Measurements from ENCODE around the gene SDF4.

Gene SDF4

DNA sequence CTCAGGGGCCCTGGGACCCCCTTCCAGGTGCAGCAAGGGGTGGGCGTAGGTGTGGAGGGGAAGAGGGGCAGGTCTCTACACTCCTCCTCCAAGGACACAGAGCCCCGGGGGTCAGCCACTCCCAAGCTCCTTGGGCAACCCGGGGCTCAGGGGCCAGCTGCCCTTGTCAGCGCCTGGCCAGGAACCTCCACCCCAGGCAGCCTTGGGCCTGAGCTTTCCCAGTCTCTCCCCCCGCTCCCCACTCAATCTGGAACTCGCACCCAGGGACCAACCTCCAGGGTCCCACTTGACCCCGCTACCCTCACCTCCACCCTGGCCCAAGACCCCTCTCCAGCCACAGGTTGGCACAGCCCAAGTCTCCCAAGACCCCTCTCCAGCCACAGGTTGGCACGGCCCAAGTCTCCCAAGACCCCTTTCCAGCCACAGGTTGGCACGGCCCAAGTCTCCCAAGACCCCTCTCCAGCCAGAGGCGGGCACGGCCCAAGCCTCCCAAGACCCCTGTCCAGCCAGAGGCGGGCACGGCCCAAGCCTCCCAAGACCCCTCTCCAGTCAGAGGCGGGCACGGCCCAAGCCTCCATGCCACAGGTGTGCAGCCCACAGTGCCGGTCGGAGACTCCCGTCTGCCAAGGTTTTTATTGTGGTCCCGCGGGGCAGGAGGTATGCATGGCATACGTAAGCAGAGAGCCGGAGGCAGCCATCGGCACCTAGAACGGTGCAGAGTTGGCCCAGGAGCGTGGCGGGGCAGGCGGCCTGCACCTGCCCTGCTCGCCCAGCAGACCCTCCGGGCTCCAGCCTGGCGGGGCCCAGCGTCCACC lies 20.9 kb downstream of the SDF4 start:
- H3K9me3 ChIP-seq (ENCODE audit: insufficient read depth, low read length): no peaks in the 10 kb centered on the region
- TF ChIP-seq, protein P1, sequence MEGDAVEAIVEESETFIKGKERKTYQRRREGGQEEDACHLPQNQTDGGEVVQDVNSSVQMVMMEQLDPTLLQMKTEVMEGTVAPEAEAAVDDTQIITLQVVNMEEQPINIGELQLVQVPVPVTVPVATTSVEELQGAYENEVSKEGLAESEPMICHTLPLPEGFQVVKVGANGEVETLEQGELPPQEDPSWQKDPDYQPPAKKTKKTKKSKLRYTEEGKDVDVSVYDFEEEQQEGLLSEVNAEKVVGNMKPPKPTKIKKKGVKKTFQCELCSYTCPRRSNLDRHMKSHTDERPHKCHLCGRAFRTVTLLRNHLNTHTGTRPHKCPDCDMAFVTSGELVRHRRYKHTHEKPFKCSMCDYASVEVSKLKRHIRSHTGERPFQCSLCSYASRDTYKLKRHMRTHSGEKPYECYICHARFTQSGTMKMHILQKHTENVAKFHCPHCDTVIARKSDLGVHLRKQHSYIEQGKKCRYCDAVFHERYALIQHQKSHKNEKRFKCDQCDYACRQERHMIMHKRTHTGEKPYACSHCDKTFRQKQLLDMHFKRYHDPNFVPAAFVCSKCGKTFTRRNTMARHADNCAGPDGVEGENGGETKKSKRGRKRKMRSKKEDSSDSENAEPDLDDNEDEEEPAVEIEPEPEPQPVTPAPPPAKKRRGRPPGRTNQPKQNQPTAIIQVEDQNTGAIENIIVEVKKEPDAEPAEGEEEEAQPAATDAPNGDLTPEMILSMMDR (IDR thresholded peaks at IDR 0.05; ENCODE audit: low read depth, low read length): no peak
- no peak for TF ChIP-seq EZH2phosphoT487 (IDR thresholded peaks at IDR 0.05; ENCODE audit: low read depth)
- peaks cover 22% of the 10 kb centered on the region for H3K27me3 ChIP-seq (ENCODE audit: low read depth, low read length)
- no peak overlapping the region for H3K4me2 ChIP-seq (ENCODE audit: low read length)
- H3K27ac ChIP-seq (ENCODE audit: low read length): no peak overlapping the region
- H3K9ac ChIP-seq (ENCODE audit: low read length): no peak overlapping the region
- H3K36me3 ChIP-seq (replicated peaks; ENCODE audit: low read depth, low read length): no peaks in the 10 kb centered on the region
- H3K79me2 ChIP-seq (ENCODE audit: low read length): no peaks in the 10 kb centered on the region
- H3K4me1 ChIP-seq (ENCODE audit: low read length): peaks cover 29% of the 10 kb centered on the region
- H2AFZ ChIP-seq (ENCODE audit: low read depth, low read length): no peak overlapping the region
- no peak overlapping the region for H3K4me3 ChIP-seq (ENCODE audit: low read length)
- H4K20me1 ChIP-seq (ENCODE audit: insufficient read depth, low read length): no peaks in the 10 kb centered on the region

- no peak overlapping the region for H3K9ac ChIP-seq (ENCODE audit: low read length)
- H3K27me3 ChIP-seq (ENCODE audit: low read depth, low read length): peaks cover 25% of the 10 kb centered on the region
- no peak overlapping the region for H2AFZ ChIP-seq (ENCODE audit: low read depth, low read length)
- H3K79me2 ChIP-seq (ENCODE audit: low read length): no peaks in the 10 kb centered on the region
- no peaks in the 10 kb centered on the region for H4K20me1 ChIP-seq (ENCODE audit: insufficient read depth, low read length)
- H3K9me3 ChIP-seq (ENCODE audit: insufficient read depth, low read length): no peaks in the 10 kb centered on the region
- H3K27ac ChIP-seq (ENCODE audit: low read length): no peak overlapping the region
- no peaks in the 10 kb centered on the region for H3K36me3 ChIP-seq (replicated peaks; ENCODE audit: low read depth, low read length)
- no peak overlapping the region for H3K4me3 ChIP-seq (ENCODE audit: low read length)
- TF ChIP-seq, protein P1 (IDR thresholded peaks at IDR 0.05; ENCODE audit: low read depth, low read length): no peak
- no peak for TF ChIP-seq EZH2phosphoT487 (IDR thresholded peaks at IDR 0.05; ENCODE audit: low read depth)
- peaks cover 13% of the 10 kb centered on the region for H3K4me1 ChIP-seq (ENCODE audit: low read length)
- 0 out of 2 replicates have a peak overlapping the region, but pooled peaks have one; percentile 14 for H3K4me2 ChIP-seq (ENCODE audit: low read length)
Measured at GRCh38 chr1:1208713-1209433, 22.9 kb downstream of the SDF4 start.

DNA sequence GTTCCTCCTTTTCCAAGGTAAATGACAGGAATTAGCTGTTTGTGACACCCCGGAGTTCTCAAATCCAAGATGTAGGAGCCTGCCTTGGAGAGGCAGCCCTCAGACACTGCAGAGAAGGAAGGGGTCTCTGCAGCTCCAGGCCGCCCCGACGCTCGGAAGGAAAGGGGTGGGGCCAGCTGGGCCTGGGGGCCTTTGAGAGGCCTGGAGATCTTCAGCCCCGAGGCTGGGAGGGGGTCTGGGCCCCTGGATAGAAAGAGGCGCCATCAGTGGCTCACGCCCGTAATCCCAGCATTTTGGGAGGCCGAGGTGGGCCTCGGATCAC lies 24.3 kb downstream of the SDF4 start:
- H3K27ac ChIP-seq (ENCODE audit: low read length): no peak overlapping the region
- H4K20me1 ChIP-seq (ENCODE audit: insufficient read depth, low read length): no peaks in the 10 kb centered on the region
- H3K79me2 ChIP-seq (ENCODE audit: low read length): no peaks in the 10 kb centered on the region
- no peaks in the 10 kb centered on the region for H3K9me3 ChIP-seq (ENCODE audit: insufficient read depth, low read length)
- no peak overlapping the region for H3K4me2 ChIP-seq (ENCODE audit: low read length)
- no peak overlapping the region for H3K9ac ChIP-seq (ENCODE audit: low read length)
- TF ChIP-seq, protein P1 (IDR thresholded peaks at IDR 0.05; ENCODE audit: low read depth, low read length): no peak
- TF ChIP-seq EZH2phosphoT487 (IDR thresholded peaks at IDR 0.05; ENCODE audit: low read depth): no peak
- H3K4me1 ChIP-seq (ENCODE audit: low read length): peaks cover 12% of the 10 kb centered on the region
- H3K27me3 ChIP-seq (ENCODE audit: low read depth, low read length): peaks cover 25% of the 10 kb centered on the region
- H2AFZ ChIP-seq (ENCODE audit: low read depth, low read length): no peak overlapping the region
- H3K4me3 ChIP-seq (ENCODE audit: low read length): no peak overlapping the region
- no peaks in the 10 kb centered on the region for H3K36me3 ChIP-seq (replicated peaks; ENCODE audit: low read depth, low read length)

- Histone ChIP-seq H2AFZ (ENCODE audit: low read depth, low read length) (no peak overlapping the region), H3K4me2 (ENCODE audit: low read length) (peak overlapping the region; percentile 92), H3K27me3 (ENCODE audit: low read depth, low read length) (peaks cover 25% of the 10 kb centered on the region), H3K36me3 (replicated peaks; ENCODE audit: low read depth, low read length) (no peaks in the 10 kb centered on the region), H3K79me2 (ENCODE audit: low read length) (no peaks in the 10 kb centered on the region), H3K27ac (ENCODE audit: low read length) (no peak overlapping the region), H3K9ac (ENCODE audit: low read length) (no peak overlapping the region), H4K20me1 (ENCODE audit: insufficient read depth, low read length) (no peaks in the 10 kb centered on the region), H3K4me1 (ENCODE audit: low read length) (peaks cover 12% of the 10 kb centered on the region), H3K9me3 (ENCODE audit: insufficient read depth, low read length) (no peaks in the 10 kb centered on the region), H3K4me3 (ENCODE audit: low read length) (peak overlapping the region; percentile 68)
- no peak for TF ChIP-seq EZH2phosphoT487 (IDR thresholded peaks at IDR 0.05; ENCODE audit: low read depth)
- TF ChIP-seq, protein P1 (IDR thresholded peaks at IDR 0.05; ENCODE audit: low read depth, low read length): no peak
Measured at GRCh38 chr1:1206966-1207531, 24.8 kb downstream of the SDF4 start.

All from OCI-LY3 (cell line).